K562 (cell line): Measurements from ENCODE around the gene IMPDH2. TPM values are rescaled to one million over a fixed set of nuclear protein-coding genes. Genes with fewer than 3 reads are reported as not detected.

Source experiments
- ATAC-seq: fragments of 200-7000 bp; cut with Tn5 transposase; 3 replicates; pipeline ENCODE4 v1.9.1; 2020; ENCODE audit warnings: moderate library complexity
- BruUV-seq: library from RNA; stranded (reverse); fragments of 400-500 nt; replicated peaks from 2 replicates; lab custom pipeline; 2021; lab: Mats Ljungman, UMichigan
- CTCF ChIA-PET: fragments of 300-600 bp; formaldehyde crosslinking; extraction: SDS; loops from one replicate; lab custom pipeline; 2021; ENCODE audit warnings: low intra/inter-chr PET ratio; lab: Yijun Ruan, JAX
- POLR2A ChIA-PET: fragments of 300-600, 350-650 bp; sonication (Branson Sonifier 250); formaldehyde crosslinking; extraction: SDS; loops from one replicate; lab custom pipeline; 2021; ENCODE audit warnings: antibody characterized with exemption, inconsistent platforms; lab: Yijun Ruan, JAX
- DNase-seq, 4 experiments: peaks; one replicate each; pipeline versions ENCODE4 v3.0.0 to v3.0.0-alpha.2; 2011 to 2018; ENCODE audit warnings: low spot score in 3 of 4, mixed read lengths in 3 of 4; ENCODE audit errors: extremely low read depth in 1 of 4
- FAIRE-seq: peaks from 2 replicates; lab custom pipeline; 2011; peaks lifted over from hg19 to GRCh38; lab: Jason Lieb, UNC
- H2AFZ ChIP-seq: 2 replicates; pipeline ENCODE4 v1.6.0; 2011; ENCODE audit warnings: low read depth, low read length, control low read depth, inconsistent platforms
- H3K27ac ChIP-seq: fragments of 200-600 bp; 3 replicates; pipeline ENCODE4 v1.8.0; 2011; ENCODE audit warnings: low read depth, mild to moderate bottlenecking, control low read depth, inconsistent platforms, low read length, moderate library complexity, mixed read lengths; ENCODE audit errors: extremely low read depth
- H3K27me3 ChIP-seq, 2 experiments: fragments of 300-600 bp in 1 of 2; 2 replicates in 1 of 2; 3 replicates in 1 of 2; pipeline versions ENCODE4 v1.6.0 to v1.8.0; 2011; ENCODE audit warnings: inconsistent platforms in 2 of 2, low read length in 2 of 2, mild to moderate bottlenecking in 1 of 2, mixed read lengths in 1 of 2, moderate library complexity in 1 of 2; ENCODE audit not compliant: control insufficient read depth in 2 of 2, insufficient read depth in 2 of 2
- H3K36me3 ChIP-seq: fragments of 300-600 bp; 3 replicates; pipeline ENCODE4 v1.8.0; 2011; ENCODE audit warnings: mild to moderate bottlenecking, low read length, inconsistent platforms; ENCODE audit not compliant: control insufficient read depth, insufficient read depth
- H3K4me1 ChIP-seq, 2 experiments: fragments of 200-600 bp in 1 of 2; replicated peaks in 1 of 2; 2 replicates in 1 of 2; 3 replicates in 1 of 2; pipeline versions ENCODE4 v1.5.1 to v1.8.0; 2011; ENCODE audit warnings: inconsistent platforms in 2 of 2, low read length in 2 of 2, mild to moderate bottlenecking in 1 of 2, mixed read lengths in 1 of 2, moderate library complexity in 1 of 2; ENCODE audit not compliant: control insufficient read depth in 2 of 2, insufficient read depth in 2 of 2
- H3K4me2 ChIP-seq: 2 replicates; pipeline ENCODE4 v1.6.1; 2011; ENCODE audit warnings: low read length, control low read depth, inconsistent platforms, mixed read lengths; ENCODE audit not compliant: insufficient read depth
- H3K4me3 ChIP-seq: fragments of 200-600 bp; sonication (generic), shearing (Covaris generic); 2 replicates; pipeline ENCODE4 v1.5.1; 2016; ENCODE audit warnings: control low read depth, inconsistent platforms
- H3K79me2 ChIP-seq: fragments of 200-600 bp; 3 replicates; pipeline ENCODE4 v1.8.0; 2011; ENCODE audit warnings: low read length, inconsistent platforms; ENCODE audit not compliant: control insufficient read depth, insufficient read depth
- H3K9ac ChIP-seq, 2 experiments: 2 replicates each; pipeline versions ENCODE4 v1.6.0 to v1.6.1; 2011; ENCODE audit warnings: low read depth in 2 of 2, low read length in 2 of 2, control low read depth in 1 of 2, inconsistent platforms in 1 of 2, mild to moderate bottlenecking in 1 of 2, mixed read lengths in 1 of 2; ENCODE audit not compliant: insufficient read depth in 1 of 2
- H3K9me1 ChIP-seq: one replicate; pipeline ENCODE4 v1.6.0; 2011; ENCODE audit warnings: inconsistent platforms, mild to moderate bottlenecking, low read length, moderate library complexity; ENCODE audit not compliant: control insufficient read depth, insufficient read depth
- H3K9me3 ChIP-seq: replicated peaks from 2 replicates; pipeline ENCODE4 v1.5.1; 2011; ENCODE audit warnings: low read depth, low read length, inconsistent platforms; ENCODE audit not compliant: control insufficient read depth, insufficient read depth
- H4K20me1 ChIP-seq: replicated peaks from 2 replicates; pipeline ENCODE4 v1.6.1; 2011; ENCODE audit warnings: low read length, inconsistent platforms, mixed read lengths; ENCODE audit not compliant: control insufficient read depth, insufficient read depth
- HIVEP1 ChIP-seq: fragments of 250-450 bp; sonication (Bioruptor Pico); IDR thresholded peaks from 2 replicates; pipeline ENCODE4 v1.4.0; 2020; ENCODE audit warnings: mild to moderate bottlenecking
- MBD2 ChIP-seq: sonication (generic); IDR thresholded peaks from 2 replicates; pipeline ENCODE4 v1.6.1; 2016; ENCODE audit warnings: low read depth, borderline replicate concordance
- NFXL1 ChIP-seq: fragments of 450-650 bp; formaldehyde crosslinking; IDR thresholded peaks from 2 replicates; pipeline ENCODE4 v1.4.0; 2021; ENCODE audit warnings: mild to moderate bottlenecking
- NR2C2 ChIP-seq, 2 experiments: fragments of 200-800 bp in 1 of 2; sonication (Bioruptor generic) in 1 of 2; sonication (generic) in 1 of 2; formaldehyde crosslinking in 1 of 2; IDR thresholded peaks; 2 replicates each; pipeline versions ENCODE4 v1.6.1 to v1.8.0; 2016 to 2022; ENCODE audit warnings: mild to moderate bottlenecking in 1 of 2, missing compliant biosample characterization in 1 of 2, missing genetic modification characterization in 1 of 2, missing genetic modification reagents in 1 of 2
- RAD21 ChIP-seq, 2 experiments: fragments of 250-450 bp in 1 of 2; fragments of 450-650 bp in 1 of 2; sonication (Bioruptor Pico) in 1 of 2; formaldehyde crosslinking in 1 of 2; IDR thresholded peaks in 1 of 2; conservative IDR thresholded peaks in 1 of 2; 2 replicates each; pipeline versions ENCODE4 v1.4.0 to v1.8.0; 2020 to 2022; ENCODE audit warnings: mild to moderate bottlenecking in 2 of 2, moderate library complexity in 1 of 2
- SMARCA5 ChIP-seq: fragments of 450-650 bp; IDR thresholded peaks from 2 replicates; pipeline ENCODE4 v1.6.1; 2016
- YY1 ChIP-seq, 3 experiments: IDR thresholded peaks; 2 replicates each; pipeline ENCODE4 v1.6.1; 2011; ENCODE audit warnings: low read length in 2 of 3, mild to moderate bottlenecking in 2 of 3, moderate library complexity in 2 of 3, borderline replicate concordance in 1 of 3, control low read depth in 1 of 3, low read depth in 1 of 3; ENCODE audit not compliant: insufficient read depth in 3 of 3, insufficient replicate concordance in 2 of 3, control insufficient read depth in 1 of 3, insufficient read length in 1 of 3; ENCODE audit errors: extremely low read depth in 1 of 3
- WGBS: fragments of 100-300 bp; shearing (Covaris generic); methylation state at CpG from one replicate; pipeline ENCODE4 v1.1.6; 2016; ENCODE audit warnings: low coverage, mixed read lengths; ENCODE audit not compliant: insufficient coverage; ENCODE audit errors: missing lambda C conversion rate; 5-methylcytosine and 5-hydroxymethylcytosine counted together
- in situ Hi-C: fragments of 300-500 bp; cut with MboI; formaldehyde crosslinking; loops from 4 replicates; pipeline ENCODE4 v1.15.0; 2018; ENCODE audit warnings: inconsistent platforms, mixed read lengths
- intact Hi-C: fragments of 100-400 bp; cut with micrococcal nuclease; formaldehyde crosslinking; loops from 2 replicates; pipeline ENCODE4 v1.14.2; 2022
- polyA plus RNA-seq, 8 experiments: library from polyadenylated mRNA; depleted of rRNA in 4 of 8; stranded (reverse) in 5 of 8; unstranded in 3 of 8; fragments of >200 nt; fragmentation: Nextera tagmentation in 2 of 8; fragmentation: Illumina TruSeq in 1 of 8; extraction: Ambion mirVana in 2 of 8; extraction: Trizol in 1 of 8; gene quantifications; 2 replicates each; pipeline versions ENCODE4 v1.2.1 to v1.2.3, GENCODE V29; 2011 to 2014; ENCODE audit warnings: inconsistent platforms in 1 of 8, missing spikeins in 1 of 8
- total RNA-seq, 7 experiments: library from RNA; depleted of rRNA in 6 of 7; stranded (reverse); fragments of >200 nt in 6 of 7; fragmentation: Illumina TruSeq in 2 of 7; extraction: Trizol in 2 of 7; gene quantifications; 2 replicates each; pipeline versions ENCODE4 v1.2.1 to v1.2.3, GENCODE V29; 2011 to 2021; ENCODE audit warnings: low replicate concordance in 1 of 7

Gene IMPDH2
- total and polyA plus RNA-seq, 9 of the 15 experiments (the other 6 are each of a cell fraction or from before 2014, with no cell fraction given) = 318 to 507 (median 366) TPM

- peaks cover 62% of the 10 kb centered on the region for H3K36me3 ChIP-seq
- in situ Hi-C loops = no loop called here
- no peak for FAIRE-seq
- peaks cover 27 to 65% of the 10 kb centered on the region in 2 experiments; a peak in 4 of 5 replicates for H3K4me1 ChIP-seq
- H3K4me2 ChIP-seq = no peak overlapping the region
- whole genome bisulfite sequencing = 63% methylated on average over 3 of the region's 5 CpGs
- DNase-seq = no peak
- H3K4me3 ChIP-seq = no peak overlapping the region
- ChIA-PET CTCF (interaction anchor here (0.6 kb wide), 1 partner anchor 95 kb away, joined by 3 read pairs; no protein-coding TSS in a partner anchor), POLR2A (interaction anchor here (0.5 to 8.4 kb wide), 6 partner anchors 11 to 446 kb away, joined by 3 to 104 read pairs (median 4); partner anchors contain the start of genes QRICH1 and WDR6)
- no peak overlapping the region for H2AFZ ChIP-seq
- TF ChIP-seq SMARCA5 (no peak), HIVEP1 (CRISPR knock-in tag) (no peak), NFXL1 (CRISPR knock-in tag) (no peak), MBD2 (no peak), NR2C2 (CRISPR knock-in tag; IDR thresholded peaks at IDR 0.05) (no peak), NR2C2 (tag; IDR thresholded peaks at IDR 0.05) (no peak), YY1 (IDR thresholded peaks at IDR 0.05; ENCODE audit: borderline replicate concordance in 1 of 3, control insufficient read depth in 1 of 3, extremely low read depth in 1 of 3, insufficient read depth in 3 of 3, insufficient read length in 1 of 3, insufficient replicate concordance in 2 of 3, low read depth in 1 of 3, low read length in 2 of 3) (no peak), RAD21 (CRISPR knock-in tag; conservative IDR thresholded peaks at IDR 0.05 in 1 of 2, IDR thresholded peaks at IDR 0.05 in 1 of 2) (no peak)
- H3K79me2 ChIP-seq = peaks cover 97% of the 10 kb centered on the region
- H3K9ac ChIP-seq = peak overlapping the region in 1 of 2 experiments; percentile 50; a peak in 1 of 4 replicates
- H3K27me3 ChIP-seq = no peaks in the 10 kb centered on the region
- ATAC-seq = no peak
- no peaks in the 10 kb centered on the region for H3K9me3 ChIP-seq
- peaks cover 12% of the 10 kb centered on the region for H4K20me1 ChIP-seq
- no peak overlapping the region for H3K27ac ChIP-seq
- no TSS peak for BruUV-seq
- intact Hi-C loops = loop anchor here (10.0 kb wide), 1 partner anchor 140 kb away; the partner anchor contains the start of gene CCDC71
- peaks cover 9% of the 10 kb centered on the region for H3K9me1 ChIP-seq
Measured at GRCh38 chr3:49024449-49024848, 4.7 kb downstream of the IMPDH2 start.
